Brain pericyte (primary cell): Measurements from ENCODE around the gene EIF5A.

Experiments used
- DNase-seq: peaks from one replicate; pipeline ENCODE4 v3.0.0-alpha.2; 2012; ENCODE audit warnings: low read depth, low spot score

Gene EIF5A

GRCh38 chr17:7355053-7355452 is 47.6 kb downstream of the EIF5A start, which contains the start of gene TMEM95:
TMEM95 (plus strand) TSS chr17:7355156; CDS start chr17:7355205, 49 bp downstream.
- no peak for DNase-seq

GRCh38 chr17:7355573-7355972 is 48.1 kb downstream of the EIF5A start:
- no peak for DNase-seq

GRCh38 chr17:7356072-7356549 is 48.7 kb downstream of the EIF5A start:
- DNase-seq: no peak

GRCh38 chr17:7356756-7357155 is 49.3 kb downstream of the EIF5A start:
- DNase-seq: no peak

GRCh38 chr17:7357381-7357780 is 50.0 kb downstream of the EIF5A start:
- no peak for DNase-seq

GRCh38 chr17:7361906-7362305 is 54.5 kb downstream of the EIF5A start:
- no peak for DNase-seq
